ENCODE measurements around the gene LAMC3.

The LAMC3 gene

GRCh38 chr9:131111186-131111853 is 102.3 kb downstream of the LAMC3 start:
- TF ChIP-seq CTCF (IDR thresholded peaks at IDR 0.05): no peak

GRCh38 chr9:131111854-131112311 is 102.9 kb downstream of the LAMC3 start:
- no peak for TF ChIP-seq CTCF (IDR thresholded peaks at IDR 0.05)

- no peak for TF ChIP-seq CTCF (IDR thresholded peaks at IDR 0.05)
Observed at GRCh38 chr9:131112374-131113154, 103.6 kb downstream of the LAMC3 start.

GRCh38 chr9:131113655-131114054 is 104.7 kb downstream of the LAMC3 start:
- no peak for TF ChIP-seq CTCF (IDR thresholded peaks at IDR 0.05)

- no peak for TF ChIP-seq CTCF (IDR thresholded peaks at IDR 0.05)
Observed at GRCh38 chr9:131114084-131114535, 105.1 kb downstream of the LAMC3 start.

GRCh38 chr9:131116281-131117120 is 107.5 kb downstream of the LAMC3 start:
- no peak for TF ChIP-seq CTCF (IDR thresholded peaks at IDR 0.05)

- no peak for TF ChIP-seq CTCF (IDR thresholded peaks at IDR 0.05)
Observed at GRCh38 chr9:131117121-131117761, 108.3 kb downstream of the LAMC3 start.
